OCI-M2 (cell line): ENCODE data around the gene CDC25A.

Experiments
- DNase-seq: peaks from one replicate; lab custom pipeline; 2025; ENCODE audit not compliant: unreplicated experiment; lab: John Stamatoyannopoulos, UW

The CDC25A gene

GRCh38 chr3:48110463-48110862 is 77.8 kb downstream of the CDC25A start:
- DNase-seq: no peak

DNA sequence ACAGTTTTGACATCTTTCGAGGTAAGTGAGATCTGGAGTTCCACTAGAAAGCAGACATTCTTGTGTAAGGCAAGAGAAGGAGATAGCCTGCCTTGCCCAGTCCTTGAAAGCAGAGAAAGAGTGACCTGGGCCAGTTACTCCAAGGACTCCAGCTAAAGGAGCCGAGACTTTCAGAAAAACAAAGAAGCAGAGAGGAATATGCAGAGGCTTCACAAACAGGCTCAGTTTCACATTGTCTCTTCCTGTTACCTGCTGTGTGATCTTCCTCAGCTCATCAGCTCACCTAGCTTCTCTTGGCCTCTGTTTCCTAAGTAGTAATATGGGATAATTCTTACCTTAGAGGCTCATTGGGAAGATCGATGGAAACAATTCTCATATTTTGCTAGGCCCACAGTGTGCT is 81.0 kb downstream of the CDC25A start:
- DNase-seq: no peak
